D721Med (cell line): ENCODE data around the gene WASF1.
"Not testable (repeated sequence)": the region's sequence is repeated elsewhere in the genome, so short reads cannot be mapped to it uniquely, and the experiment has no call there.

Source experiments
- DNase-seq: peaks from one replicate; pipeline ENCODE4 v3.0.0; 2011; ENCODE audit warnings: low spot score; ENCODE audit not compliant: insufficient read length
- FAIRE-seq: peaks from 2 replicates; lab custom pipeline; 2011; peaks lifted over from hg19 to GRCh38; lab: Jason Lieb, UNC
- CTCF ChIP-seq: IDR thresholded peaks from 2 replicates; pipeline ENCODE4 v1.5.1; 2012; ENCODE audit warnings: mild to moderate bottlenecking, control low read depth; ENCODE audit not compliant: insufficient read depth; ENCODE audit errors: missing control alignments

The WASF1 gene

GRCh38 chr6:110095101-110095500 is 84.4 kb downstream of the WASF1 start:
- no peak for DNase-seq
- no peak for FAIRE-seq
- TF ChIP-seq CTCF = no peak

- TF ChIP-seq CTCF = no peak
- no peak for DNase-seq
- no peak for FAIRE-seq
These were observed 85.5 kb downstream of the WASF1 start for GRCh38 chr6:110093981-110094380.

GRCh38 chr6:110090876-110091275 is 88.6 kb downstream of the WASF1 start:
- FAIRE-seq (no peak), DNase-seq (no peak)
- no peak for TF ChIP-seq CTCF

- FAIRE-seq (no peak), DNase-seq (no peak)
- TF ChIP-seq CTCF = no peak
These were observed 90.1 kb downstream of the WASF1 start for GRCh38 chr6:110089323-110089722.

- DNase-seq (no peak), FAIRE-seq (no peak)
- no peak for TF ChIP-seq CTCF
These were observed 94.2 kb downstream of the WASF1 start for GRCh38 chr6:110085285-110085684.

- DNase-seq = no peak
- no peak for FAIRE-seq
- TF ChIP-seq CTCF = no peak
These were observed 95.4 kb downstream of the WASF1 start for GRCh38 chr6:110083875-110084585.

- DNase-seq = no peak
- no peak for FAIRE-seq
- no peak for TF ChIP-seq CTCF
These were observed 104.1 kb downstream of the WASF1 start for GRCh38 chr6:110075406-110075805.

- FAIRE-seq, DNase-seq: not testable (repeated sequence)
These were observed 106.0 kb downstream of the WASF1 start for GRCh38 chr6:110073474-110073873.
